B cell (primary cell): ENCODE data around the gene ANKAR. TPM values are rescaled to one million over a fixed set of nuclear protein-coding genes. Genes with fewer than 3 reads are reported as not detected.

Experiments used
- ATAC-seq: fragments of 200-7000 bp; cut with Tn5 transposase; one replicate; pipeline ENCODE4 v1.10.0; 2021; ENCODE audit warnings: low read depth, mild to moderate bottlenecking, moderate number of reproducible peaks, moderate library complexity
- CTCF ChIA-PET: fragments of 350-600 bp; sonication (Branson Sonifier 250); formaldehyde crosslinking; loops from one replicate; lab custom pipeline; 2021; ENCODE audit warnings: antibody characterized with exemption, inconsistent platforms; lab: Charles Lee
- POLR2A ChIA-PET: fragments of 350-600 bp; sonication (Branson Sonifier 250); formaldehyde crosslinking; loops from one replicate; lab custom pipeline; 2021; ENCODE audit warnings: antibody characterized with exemption; lab: Charles Lee
- DNase-seq: peaks from one replicate; pipeline ENCODE4 v3.0.0; 2013
- H2AFZ ChIP-seq: 2 replicates; pipeline ENCODE4 v1.6.1; 2012; ENCODE audit warnings: mild to moderate bottlenecking, low read depth, low read length; ENCODE audit not compliant: insufficient read depth, poor library complexity, severe bottlenecking
- H3K27ac ChIP-seq, 2 donors: 1 replicate in 1 of 2; 2 replicates in 1 of 2; pipeline ENCODE4 v1.5.1; 2012 to 2013; ENCODE audit warnings: low read length in 2 of 2, mild to moderate bottlenecking in 2 of 2, moderate library complexity in 1 of 2
- H3K27me3 ChIP-seq, 4 experiments: fragments of 200-600 bp in 1 of 4; sonication (generic) in 1 of 4; replicated peaks in 1 of 4; 1 replicate in 2 of 4; 2 replicates in 2 of 4; pipeline versions ENCODE4 v1.6.1 to v1.7.0; 2013 to 2016; ENCODE audit warnings: low read length in 3 of 4, mild to moderate bottlenecking in 2 of 4, mixed read lengths in 1 of 4, moderate library complexity in 1 of 4; ENCODE audit not compliant: insufficient read depth in 4 of 4, control insufficient read depth in 3 of 4; ENCODE audit errors: control extremely low read depth in 1 of 4
- H3K36me3 ChIP-seq, 2 experiments: replicated peaks in 1 of 2; 1 replicate in 1 of 2; 2 replicates in 1 of 2; pipeline versions ENCODE4 v1.6.1 to v1.7.1; 2013; ENCODE audit warnings: low read length in 1 of 2; ENCODE audit not compliant: insufficient read depth in 2 of 2, control insufficient read depth in 1 of 2; ENCODE audit errors: control extremely low read depth in 1 of 2, extremely low read depth in 1 of 2
- H3K4me1 ChIP-seq, 2 donors: fragments of 200-600 bp in 1 of 2; sonication (generic) in 1 of 2; 1 replicate in 1 of 2; 2 replicates in 1 of 2; pipeline versions ENCODE4 v1.5.1 to v1.6.1; 2013 to 2017; ENCODE audit warnings: low read length in 2 of 2; ENCODE audit not compliant: control insufficient read depth in 2 of 2, insufficient read depth in 2 of 2
- H3K4me2 ChIP-seq: replicated peaks from 2 replicates; pipeline ENCODE3; 2012; ENCODE audit warnings: mild to moderate bottlenecking, low read depth, low read length; ENCODE audit not compliant: poor library complexity, severe bottlenecking
- H3K4me3 ChIP-seq, 5 experiments: fragments of 200-600 bp in 1 of 5; sonication (generic) in 1 of 5; 1 replicate in 3 of 5; 2 replicates in 2 of 5; pipeline versions ENCODE4 v1.5.1 to v1.7.0; 2011 to 2016; ENCODE audit warnings: low read length in 4 of 5, mild to moderate bottlenecking in 4 of 5, low read depth in 2 of 5, control low read depth in 1 of 5, moderate library complexity in 1 of 5; ENCODE audit not compliant: insufficient read depth in 1 of 5; ENCODE audit errors: control extremely low read depth in 1 of 5, extremely low read depth in 1 of 5
- H3K79me2 ChIP-seq: fragments of 200-600 bp; sonication (generic); one replicate; pipeline ENCODE4 v1.6.0; 2016; ENCODE audit warnings: low read length; ENCODE audit not compliant: control insufficient read depth, insufficient read depth
- H3K9ac ChIP-seq: fragments of 200-600 bp; sonication (generic); 2 replicates; pipeline ENCODE4 v1.6.1; 2017; ENCODE audit warnings: mild to moderate bottlenecking, low read length, moderate library complexity
- H3K9me3 ChIP-seq, 3 donors: one replicate each; pipeline versions ENCODE4 v1.6.1 to v1.7.1; 2013; ENCODE audit warnings: low read length in 2 of 3; ENCODE audit not compliant: control insufficient read depth in 2 of 3, insufficient read depth in 1 of 3; ENCODE audit errors: control extremely low read depth in 1 of 3
- H4K20me1 ChIP-seq: 2 replicates; pipeline ENCODE4 v1.6.0; 2012; ENCODE audit warnings: mild to moderate bottlenecking, low read length; ENCODE audit not compliant: insufficient read depth, control insufficient read depth, poor library complexity, severe bottlenecking
- H3K27ac Mint-ChIP-seq: one replicate; pipeline ENCODE4 v1.8.0; 2021; ENCODE audit warnings: mixed read lengths
- H3K27me3 Mint-ChIP-seq: one replicate; pipeline ENCODE4 v1.8.0; 2021; ENCODE audit warnings: mixed read lengths
- H3K4me1 Mint-ChIP-seq: one replicate; pipeline ENCODE4 v1.8.0; 2021; ENCODE audit warnings: mixed read lengths
- H3K4me3 Mint-ChIP-seq: one replicate; pipeline ENCODE4 v1.8.0; 2021; ENCODE audit warnings: mixed read lengths
- H3K9me3 Mint-ChIP-seq: one replicate; pipeline ENCODE4 v1.8.0; 2022; ENCODE audit warnings: mixed read lengths; ENCODE audit not compliant: insufficient read depth
- CTCF ChIP-seq: fragments of 200-600 bp; IDR thresholded peaks from one replicate; pipeline ENCODE4 v1.8.0; 2022; ENCODE audit warnings: antibody characterized with exemption, mild to moderate bottlenecking
- EZH2 ChIP-seq: IDR thresholded peaks from 2 replicates; pipeline ENCODE4 v1.6.1; 2012; ENCODE audit warnings: borderline replicate concordance, low read depth, mild to moderate bottlenecking, moderate library complexity, low read length; ENCODE audit not compliant: insufficient read depth, poor library complexity, severe bottlenecking
- WGBS: methylation state at CpG from one replicate; pipeline ENCODE4 v1.1.5; 2013; ENCODE audit warnings: missing lambda C conversion rate; ENCODE audit not compliant: insufficient coverage; 5-methylcytosine and 5-hydroxymethylcytosine counted together
- intact Hi-C: fragments of 100-400 bp; cut with micrococcal nuclease; formaldehyde crosslinking; loops from one replicate; pipeline ENCODE4 v1.10.0; 2022
- polyA plus RNA-seq: library from polyadenylated mRNA; depleted of rRNA; stranded (reverse); fragments of >200 nt; gene quantifications from 2 replicates; pipeline ENCODE4 v1.2.3, GENCODE V29; 2012
- total RNA-seq, 2 donors: library from RNA; stranded (reverse); fragments of 120-200 nt in 1 of 2; gene quantifications; 1 replicate in 1 of 2; 2 replicates in 1 of 2; pipeline versions ENCODE4 v1.2.3 to v1.2.4, GENCODE V29; 2013 to 2022

Gene ANKAR
- total and polyA plus RNA-seq, 2 donors (not counting 1 experiment from before 2014, with no cell fraction given): 11.2 to 24.8 TPM

- no peak for TF ChIP-seq EZH2
- no peak for TF ChIP-seq CTCF
- POLR2A ChIA-PET: no interaction called here
- no peaks in the 10 kb centered on the region for H4K20me1 ChIP-seq
- H3K9ac ChIP-seq: no peak overlapping the region
- H2AFZ ChIP-seq: no peak overlapping the region
- no peaks in the 10 kb centered on the region for H3K27me3 ChIP-seq
- DNase-seq: no peak
- ATAC-seq: no peak
- no peaks in the 10 kb centered on the region for H3K79me2 ChIP-seq
- WGBS: no CpG with 5 or more reads among the region's 2 CpGs
- H3K4me3 Mint-ChIP-seq: no peak overlapping the region
- H3K36me3 ChIP-seq: no peaks in the 10 kb centered on the region
- H3K27me3 Mint-ChIP-seq: peaks cover 18% of the 10 kb centered on the region
- H3K9me3 Mint-ChIP-seq: no peaks in the 10 kb centered on the region
- no peak overlapping the region for H3K27ac Mint-ChIP-seq
- CTCF ChIA-PET: interaction anchor here (1.1 kb wide), 1 partner anchor 21 kb away, joined by 3 read pairs; no protein-coding TSS in a partner anchor
- H3K4me1 ChIP-seq: no peaks in the 10 kb centered on the region
- no peak overlapping the region for H3K27ac ChIP-seq
- no peaks in the 10 kb centered on the region for H3K4me1 Mint-ChIP-seq
- intact Hi-C loops: no loop called here
- no peak overlapping the region for H3K4me2 ChIP-seq
- H3K9me3 ChIP-seq: no peaks in the 10 kb centered on the region
- H3K4me3 ChIP-seq: no peak overlapping the region
Measured at GRCh38 chr2:189625636-189626035, 48.8 kb upstream of the ANKAR start.

GRCh38 chr2:189627789-189628188 is 46.7 kb upstream of the ANKAR start:
- Histone ChIP-seq H3K4me2 (no peak overlapping the region), H3K9ac (no peak overlapping the region), H3K27ac (no peak overlapping the region), H3K9me3 (no peaks in the 10 kb centered on the region), H3K4me3 (no peak overlapping the region), H3K36me3 (no peaks in the 10 kb centered on the region), H3K27me3 (no peaks in the 10 kb centered on the region), H4K20me1 (no peaks in the 10 kb centered on the region), H3K79me2 (no peaks in the 10 kb centered on the region), H3K4me1 (no peaks in the 10 kb centered on the region), H2AFZ (no peak overlapping the region)
- DNase-seq (no peak), ATAC-seq (no peak)
- Mint-ChIP-seq H3K4me3 (no peak overlapping the region), H3K4me1 (no peaks in the 10 kb centered on the region), H3K9me3 (no peaks in the 10 kb centered on the region), H3K27ac (no peak overlapping the region), H3K27me3 (peaks cover 18% of the 10 kb centered on the region)
- POLR2A ChIA-PET: no interaction called here
- no peak for TF ChIP-seq EZH2
- no peak for TF ChIP-seq CTCF
- CTCF ChIA-PET: no interaction called here
- intact Hi-C loops: no loop called here
- no CpG with 5 or more reads among the region's 1 CpG for WGBS
